Breast epithelium (tissue), 3 donors: ENCODE data around the gene KIF6.

ENCODE experiments used
- CTCF ChIP-seq, 3 donors: fragments of 450-650 bp; IDR thresholded peaks; one replicate each; pipeline ENCODE4 v1.5.1; 2016 to 2017; ENCODE audit warnings: antibody characterized with exemption in 3 of 3, mild to moderate bottlenecking in 3 of 3, moderate library complexity in 3 of 3
- POLR2A ChIP-seq: fragments of 450-650 bp; IDR thresholded peaks from one replicate; pipeline ENCODE4 v1.6.1; 2016; ENCODE audit warnings: antibody characterized with exemption, mild to moderate bottlenecking, moderate library complexity
- POLR2AphosphoS5 ChIP-seq, 3 donors: sonication (generic); formaldehyde crosslinking; IDR thresholded peaks; one replicate each; pipeline ENCODE4 v1.6.1; 2017; ENCODE audit warnings: antibody characterized with exemption in 3 of 3

- TF ChIP-seq CTCF (IDR thresholded peaks at IDR 0.05) (no peak), POLR2AphosphoS5 (IDR thresholded peaks at IDR 0.05) (no peak), POLR2A (no peak)
Observed at GRCh38 chr6:39344821-39345280, 380.4 kb downstream of the KIF6 start.
